Right forelimb (tissue), 1 donor: ENCODE measurements around the gene TIFAB.

Experiments used
- DNase-seq: peaks from one replicate; pipeline ENCODE4 v3.0.0-alpha.2; 2018

TIFAB gene

DNA sequence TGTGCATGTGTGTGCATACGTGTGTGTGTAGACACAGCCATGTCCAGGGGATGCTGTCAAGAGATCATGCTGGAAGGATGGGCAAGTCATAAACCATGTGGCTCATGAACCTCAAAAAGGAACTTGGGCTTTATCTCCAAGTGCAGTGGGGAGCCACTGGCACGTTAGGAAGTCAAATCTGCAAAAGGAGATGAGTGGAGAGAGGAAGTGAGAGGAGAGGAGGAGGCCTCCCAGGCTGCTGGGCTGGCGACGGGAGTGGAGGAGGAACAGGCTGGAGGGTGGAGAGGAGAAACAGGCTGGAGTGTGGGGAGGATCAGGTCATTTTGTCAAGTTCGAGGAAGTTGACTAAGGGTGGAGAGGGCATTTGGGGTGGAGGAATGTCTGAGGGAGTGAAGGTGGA is 29.2 kb upstream of the TIFAB start:
- no peak for DNase-seq

DNA sequence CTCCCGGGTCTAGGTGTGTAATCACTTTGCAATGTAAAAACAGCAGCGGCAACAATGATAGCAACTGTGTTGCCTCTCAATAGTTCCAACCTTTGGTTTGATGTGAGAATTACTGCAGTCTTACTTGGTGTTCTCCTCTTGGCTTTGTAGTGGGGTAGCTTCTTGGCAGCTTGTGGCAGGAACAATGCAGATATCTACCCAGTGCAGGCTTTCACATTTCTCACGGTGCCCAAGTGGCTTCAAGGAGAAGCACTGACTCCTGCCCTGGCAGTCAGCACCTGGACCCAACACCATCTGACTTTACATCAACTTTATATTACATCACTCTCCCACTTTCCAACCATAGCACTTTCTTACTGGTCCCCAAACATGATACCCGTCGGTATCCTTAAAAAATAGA is 28.4 kb upstream of the TIFAB start:
- DNase-seq, result no peak

DNA sequence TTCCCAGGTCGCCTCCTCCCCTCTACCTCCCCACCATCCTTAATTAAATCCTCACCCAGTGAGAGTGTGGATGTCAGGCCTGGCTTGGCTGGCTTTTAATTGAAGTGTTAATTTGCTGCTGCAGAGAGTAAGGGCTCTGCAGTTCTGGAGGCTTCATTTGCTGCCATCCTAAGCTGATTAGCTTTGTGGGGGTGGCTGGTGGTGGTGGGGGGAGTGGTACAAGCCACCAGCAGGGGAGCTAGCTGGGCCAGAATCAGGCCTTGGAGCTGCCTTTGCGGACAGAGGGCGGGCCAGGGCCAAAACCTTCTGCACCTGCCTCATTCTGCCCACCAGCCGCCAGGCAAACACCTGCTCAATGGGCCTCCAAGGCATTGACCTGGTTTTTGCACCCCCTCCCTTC is 26.8 kb upstream of the TIFAB start:
- DNase-seq, result peak; percentile 35

- peak; percentile 28 for DNase-seq
Observed at GRCh38 chr5:135477613-135478066, 25.5 kb upstream of the TIFAB start.

GRCh38 chr5:135476615-135477581 is 24.7 kb upstream of the TIFAB start:
- peak; percentile 23 for DNase-seq

GRCh38 chr5:135473956-135474670 is 22.0 kb upstream of the TIFAB start:
- no peak for DNase-seq

GRCh38 chr5:135472141-135472540 is 20.0 kb upstream of the TIFAB start:
- DNase-seq, result no peak

DNA sequence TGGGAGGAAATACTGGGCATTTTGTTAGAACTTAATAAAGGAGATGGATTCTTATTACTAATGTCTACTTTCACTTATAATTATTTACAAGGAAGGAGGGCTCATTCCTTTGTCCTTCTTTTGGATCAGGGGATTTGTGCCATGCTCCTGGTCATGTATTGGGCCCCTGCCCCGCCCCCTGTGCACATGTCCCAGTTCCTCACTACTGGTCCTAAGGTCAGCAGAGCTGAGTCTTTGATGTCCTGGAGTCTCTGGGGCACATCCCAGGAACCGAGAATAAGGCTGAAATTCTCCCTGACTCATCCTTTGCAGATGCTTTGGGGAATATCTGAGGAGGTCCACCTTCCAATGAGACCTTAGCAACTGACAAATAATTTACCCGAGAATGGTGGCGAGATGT is 19.6 kb upstream of the TIFAB start:
- no peak for DNase-seq

DNA sequence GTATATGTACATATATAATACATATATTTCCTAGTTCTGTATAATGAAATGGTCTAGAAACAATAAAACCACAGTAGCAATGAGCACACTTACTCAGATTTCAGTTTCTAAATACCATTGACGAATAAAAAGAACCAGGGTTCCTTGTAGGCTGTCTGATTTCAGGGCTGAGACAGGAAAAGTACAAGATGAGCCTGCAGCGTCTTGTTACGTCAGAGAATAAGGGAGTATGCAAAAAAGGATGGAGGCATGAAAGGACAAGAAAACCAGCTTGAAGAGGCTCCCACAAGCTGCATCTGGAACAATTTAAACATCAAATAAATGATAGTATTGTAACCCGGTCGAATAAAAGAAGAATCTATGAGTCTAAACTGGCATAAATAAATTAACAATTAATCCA is 17.8 kb upstream of the TIFAB start:
- DNase-seq, result no peak

DNA sequence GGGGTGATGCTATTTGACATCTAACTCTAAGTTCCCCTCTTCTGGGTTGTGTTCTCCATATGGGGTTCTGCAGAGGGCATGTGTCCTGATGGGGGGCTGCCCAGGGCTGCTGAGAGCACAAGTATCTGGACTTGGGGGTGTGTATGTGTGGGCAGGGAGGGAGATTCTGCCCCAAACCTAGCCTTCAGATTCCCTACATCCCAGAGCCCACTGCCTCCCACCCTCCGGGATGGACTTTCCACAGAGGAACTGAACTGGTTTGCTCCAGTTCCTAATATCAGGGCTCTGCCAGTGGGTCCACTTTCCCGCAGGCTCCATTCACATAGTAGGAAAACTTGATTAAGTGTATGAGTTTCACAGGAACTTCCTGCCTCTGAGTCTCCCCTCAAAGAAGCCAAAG is 16.4 kb upstream of the TIFAB start:
- DNase-seq, result no peak

GRCh38 chr5:135467871-135468485 is 15.8 kb upstream of the TIFAB start:
- no peak for DNase-seq

DNA sequence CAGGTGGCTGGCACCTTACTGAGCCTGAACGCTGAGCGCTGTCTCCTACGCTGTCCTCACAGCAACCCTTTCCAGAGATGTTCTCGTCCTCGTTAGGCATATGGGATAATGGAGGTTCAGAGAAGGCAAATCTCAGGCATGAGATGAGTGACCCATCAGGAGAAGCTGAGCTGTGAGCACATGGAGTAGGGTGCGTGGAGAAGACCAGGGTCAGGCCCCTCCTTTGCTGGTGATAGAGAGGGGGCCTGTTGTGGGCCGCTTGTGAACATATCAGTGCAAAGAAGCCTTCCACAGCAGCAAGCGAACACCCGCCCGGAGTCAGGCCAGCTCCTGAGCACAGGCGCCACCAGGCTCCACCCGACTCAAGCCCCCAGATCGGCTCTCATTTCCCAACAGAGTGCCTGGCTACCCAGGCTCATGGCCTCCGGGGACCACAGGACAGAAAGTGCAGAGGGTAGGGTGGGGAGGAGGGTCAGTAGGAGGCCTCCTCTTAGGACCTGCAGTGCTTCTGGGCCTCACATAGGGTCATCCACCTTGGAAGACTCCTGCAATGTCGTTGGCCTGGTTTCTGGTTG is 15.0 kb upstream of the TIFAB start:
- DNase-seq, result no peak

GRCh38 chr5:135466178-135467050 is 14.3 kb upstream of the TIFAB start:
- peak; percentile 90 for DNase-seq

- no peak for DNase-seq
Observed at GRCh38 chr5:135465391-135466122, 13.4 kb upstream of the TIFAB start.

DNA sequence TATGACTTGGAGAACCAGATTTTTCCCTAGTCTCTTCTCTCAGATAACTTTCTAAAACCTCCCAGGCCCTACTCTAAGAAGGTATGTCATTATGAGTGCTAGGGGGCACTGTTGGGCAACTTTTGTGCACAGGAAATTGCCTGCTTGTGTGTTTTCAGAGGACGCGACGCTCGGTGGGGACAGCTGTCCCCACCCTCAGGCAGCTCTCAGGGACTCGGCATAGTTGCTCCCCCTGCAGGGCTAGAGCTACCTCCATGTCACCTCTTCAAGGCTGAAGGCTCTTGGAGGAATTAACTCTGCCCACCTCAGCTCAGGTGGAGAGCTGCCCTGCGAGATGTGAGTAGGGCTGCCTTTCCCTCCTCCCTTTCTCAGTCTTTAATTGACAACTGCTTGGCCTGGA is 10.2 kb upstream of the TIFAB start:
- no peak for DNase-seq

- DNase-seq, result no peak
Observed at GRCh38 chr5:135461481-135462151, 9.5 kb upstream of the TIFAB start.

GRCh38 chr5:135460246-135461033 is 8.3 kb upstream of the TIFAB start:
- peak; percentile 26 for DNase-seq

GRCh38 chr5:135458921-135459331 is 6.8 kb upstream of the TIFAB start:
- DNase-seq, result no peak

DNA sequence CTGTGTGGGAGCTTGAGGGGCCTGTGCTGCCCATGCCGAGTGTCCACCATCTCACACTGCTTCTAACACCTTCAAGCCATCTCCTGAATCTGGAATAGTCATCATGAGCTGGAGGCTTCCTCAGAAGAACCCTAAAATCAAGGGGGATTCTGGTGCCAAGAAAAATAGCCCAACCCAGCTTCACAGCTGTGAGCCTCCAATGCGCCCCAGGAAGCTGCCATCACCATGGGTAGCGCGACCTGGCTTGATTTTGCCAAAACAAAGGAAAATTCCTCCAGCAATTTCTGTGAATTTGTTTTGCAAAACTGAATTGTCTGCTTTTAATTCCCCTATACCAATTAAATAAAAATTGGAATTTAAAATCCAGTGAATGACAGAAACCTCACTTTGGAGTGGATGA is 6.2 kb upstream of the TIFAB start:
- DNase-seq, result peak; percentile 6
